GM18502 (cell line): Measurements from ENCODE around the gene COA3.
"Not testable (repeated sequence)": the region's sequence is repeated elsewhere in the genome, so short reads cannot be mapped to it uniquely, and the experiment has no call there.

Experiments
- ATAC-seq: cut with Tn5 transposase; IDR thresholded peaks from one replicate; pipeline ENCODE4 v1.9.1; 2021; ENCODE audit warnings: mild to moderate bottlenecking; ENCODE audit not compliant: unreplicated experiment, poor library complexity

COA3 gene

GRCh38 chr17:42783062-42783790 lies 15.3 kb downstream of the COA3 start:
- ATAC-seq, result no peak

- no peak for ATAC-seq
These were observed 16.1 kb downstream of the COA3 start for GRCh38 chr17:42782166-42783061.

- no peak for ATAC-seq
These were observed 16.8 kb downstream of the COA3 start for GRCh38 chr17:42781639-42782165.

GRCh38 chr17:42780851-42781638 lies 17.5 kb downstream of the COA3 start:
- ATAC-seq, result no peak

GRCh38 chr17:42779936-42780850 lies 18.3 kb downstream of the COA3 start, which contains the start of gene WNK4:
WNK4 (plus strand) TSS chr17:42780610; CDS start chr17:42780699, 89 bp downstream.
- ATAC-seq, result no peak

GRCh38 chr17:42779304-42779935 lies 19.1 kb downstream of the COA3 start:
- ATAC-seq, result no peak

GRCh38 chr17:42778570-42778969 lies 19.9 kb downstream of the COA3 start:
- no peak for ATAC-seq

- ATAC-seq, result no peak
These were observed 22.9 kb downstream of the COA3 start for GRCh38 chr17:42775534-42776098.

- ATAC-seq, result no peak
These were observed 24.3 kb downstream of the COA3 start for GRCh38 chr17:42774066-42774745.

- ATAC-seq, result no peak
These were observed 25.0 kb downstream of the COA3 start, which contains the start of gene VPS25 for GRCh38 chr17:42773290-42774035. VPS25 (plus strand) TSS chr17:42773449; CDS start chr17:42773476, 27 bp downstream.

- ATAC-seq, result no peak
These were observed 25.6 kb downstream of the COA3 start for GRCh38 chr17:42772945-42773289.

- ATAC-seq, result not testable (repeated sequence)
These were observed 28.5 kb downstream of the COA3 start for GRCh38 chr17:42769964-42770363.

- not testable (repeated sequence) for ATAC-seq
These were observed 30.5 kb downstream of the COA3 start for GRCh38 chr17:42768006-42768405.

- no peak for ATAC-seq
These were observed 31.0 kb downstream of the COA3 start for GRCh38 chr17:42767512-42767911.

GRCh38 chr17:42766124-42766523 lies 32.4 kb downstream of the COA3 start:
- ATAC-seq, result no peak

- no peak for ATAC-seq
These were observed 36.9 kb downstream of the COA3 start for GRCh38 chr17:42761638-42762037.
